Activated naive CD4-positive, alpha-beta T cell treated with Interleukin-2 at 50 U/mL for 16 hours (primary cell): Measurements from ENCODE around the gene SEL1L.
"Not testable (repeated sequence)": the region's sequence is repeated elsewhere in the genome, so short reads cannot be mapped to it uniquely, and the experiment has no call there.

Experiments
- DNase-seq: peaks from one replicate; pipeline ENCODE4 v3.0.0-alpha.2; 2020

The SEL1L gene

DNA sequence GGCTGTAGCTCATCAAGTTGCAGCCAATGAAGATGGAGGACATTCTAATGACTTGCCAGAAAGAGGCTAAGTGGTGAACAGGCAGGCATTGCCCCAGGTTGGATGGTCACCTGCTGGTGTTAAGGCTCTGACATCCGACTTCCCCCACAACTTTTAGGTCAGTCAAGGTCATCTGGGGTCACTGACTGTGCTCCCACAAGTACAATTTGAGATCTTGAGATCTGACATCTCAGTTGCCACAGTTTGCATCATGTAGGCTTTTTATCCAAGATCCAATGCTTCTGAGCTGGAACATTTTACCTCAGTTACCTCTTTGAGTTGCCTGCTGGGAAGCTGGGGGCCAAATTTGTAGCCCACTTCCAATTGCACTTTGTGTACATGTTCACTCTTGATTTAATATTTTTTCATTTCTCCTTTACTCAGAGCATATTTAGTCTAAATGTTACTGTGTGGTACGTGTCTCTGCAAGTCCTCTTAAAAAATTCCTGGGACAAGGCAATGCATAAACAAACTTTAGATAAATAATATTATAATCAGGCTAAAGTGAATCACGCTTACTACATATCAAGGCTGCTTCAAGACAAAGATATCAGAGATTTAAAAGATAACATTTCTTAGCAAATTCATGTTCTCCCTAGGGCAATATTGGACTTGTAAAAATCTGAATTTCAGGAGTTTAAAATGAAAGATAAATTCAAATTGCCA is 61.4 kb downstream of the SEL1L start:
- DNase-seq, result no peak

DNA sequence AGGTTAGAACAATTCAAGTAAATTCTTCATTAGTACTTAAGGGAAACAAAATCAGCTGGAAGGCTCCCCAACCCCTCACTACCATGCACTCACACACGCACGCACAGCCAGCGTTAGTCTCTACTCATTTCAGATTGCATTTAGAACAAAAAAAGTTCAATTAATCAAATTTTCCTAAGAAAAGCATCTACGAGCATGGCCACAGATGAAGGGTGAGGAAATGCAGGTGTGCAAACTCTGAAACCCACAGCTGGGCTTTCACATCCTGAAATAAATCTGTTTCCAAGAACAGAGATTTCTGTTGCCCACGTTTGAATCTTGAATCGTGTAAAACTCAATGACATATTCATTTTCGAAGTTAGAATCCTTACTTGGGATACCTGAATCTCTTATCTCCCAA is 62.6 kb downstream of the SEL1L start:
- DNase-seq, result no peak

DNA sequence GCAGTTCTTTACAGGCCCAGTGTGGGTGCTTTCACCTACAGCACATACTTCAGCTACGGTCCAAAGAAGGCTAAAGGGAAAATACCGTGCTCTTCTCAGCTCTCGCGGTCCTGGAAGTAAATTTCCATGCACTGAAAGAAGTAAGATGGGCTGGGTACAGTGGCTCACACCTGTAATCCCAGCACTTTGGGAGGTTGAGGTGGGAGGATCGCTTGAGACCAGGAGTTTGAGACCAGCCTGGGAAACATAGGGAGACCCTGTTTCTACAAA is 63.2 kb downstream of the SEL1L start:
- DNase-seq, result not testable (repeated sequence)

DNA sequence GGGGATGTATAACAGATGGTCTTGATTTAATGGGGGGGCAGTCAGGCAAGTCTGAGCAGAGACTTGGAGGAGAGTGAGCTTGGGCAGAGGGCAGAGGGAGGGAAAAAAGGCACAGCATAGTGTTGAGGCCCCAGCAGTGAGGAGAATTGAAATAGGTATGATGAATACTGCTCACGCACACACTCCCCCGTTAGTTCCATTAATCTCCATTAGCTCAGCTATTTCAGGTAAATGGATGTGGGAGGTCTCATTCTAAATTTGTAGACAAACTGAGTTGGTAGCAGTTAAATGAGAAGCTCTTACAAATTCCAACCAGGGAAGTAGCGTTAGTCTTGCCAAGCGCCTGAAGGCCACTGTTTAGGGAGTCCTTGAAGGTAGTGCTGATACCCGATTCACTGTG is 66.8 kb downstream of the SEL1L start:
- no peak for DNase-seq

DNA sequence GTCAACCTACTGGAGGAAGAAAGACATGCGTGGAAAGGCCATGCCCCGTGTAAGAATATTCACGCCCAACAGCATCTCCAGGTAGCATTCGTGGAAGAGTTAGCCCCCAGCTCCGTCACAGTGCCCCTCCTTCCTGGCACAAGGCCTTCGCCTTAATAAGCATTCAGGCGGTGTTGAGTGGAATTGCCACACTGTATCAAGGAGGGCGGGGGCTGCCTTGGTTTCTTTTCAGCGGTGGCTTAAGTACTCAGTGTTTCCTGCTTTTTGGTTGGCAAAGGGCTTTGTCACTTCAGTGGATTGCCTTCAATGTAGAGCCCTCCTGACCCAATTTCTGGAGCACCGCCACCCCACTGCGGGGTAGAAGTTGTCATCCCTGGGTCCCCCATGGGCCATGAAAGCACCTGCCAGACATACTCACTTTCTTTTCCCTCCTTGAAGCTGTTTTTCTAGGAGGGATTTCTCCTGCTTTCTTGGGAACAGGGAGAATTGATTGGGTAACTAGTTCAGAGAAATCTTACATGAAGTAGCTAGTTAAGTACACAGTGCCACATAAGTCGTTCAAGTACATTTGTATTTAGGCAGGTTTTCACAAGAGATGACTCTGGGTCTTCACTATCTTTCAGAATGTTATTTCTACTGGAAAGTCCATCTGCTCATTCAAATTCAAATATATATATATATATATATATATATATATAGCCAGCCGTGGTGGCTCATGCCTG is 68.0 kb downstream of the SEL1L start:
- no peak for DNase-seq

DNA sequence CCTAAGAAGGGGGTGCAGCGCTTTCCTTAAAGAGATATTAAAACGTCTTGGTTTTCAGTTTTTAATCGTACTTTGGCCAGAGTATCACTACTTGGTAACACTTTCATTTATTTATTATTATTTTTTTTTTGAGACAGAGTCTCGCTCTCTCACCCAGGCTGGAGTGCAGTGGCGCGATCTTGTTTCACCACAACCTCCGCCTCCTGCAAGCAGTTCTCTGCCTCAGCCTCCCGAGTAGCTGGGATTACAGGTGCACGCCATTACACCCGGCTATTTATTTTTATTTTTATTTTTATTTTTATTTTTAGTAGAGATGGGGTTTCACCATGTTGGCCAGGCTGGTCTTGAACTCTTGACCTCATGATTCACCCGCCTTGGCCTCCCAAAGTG is 68.7 kb downstream of the SEL1L start:
- not testable (repeated sequence) for DNase-seq

DNA sequence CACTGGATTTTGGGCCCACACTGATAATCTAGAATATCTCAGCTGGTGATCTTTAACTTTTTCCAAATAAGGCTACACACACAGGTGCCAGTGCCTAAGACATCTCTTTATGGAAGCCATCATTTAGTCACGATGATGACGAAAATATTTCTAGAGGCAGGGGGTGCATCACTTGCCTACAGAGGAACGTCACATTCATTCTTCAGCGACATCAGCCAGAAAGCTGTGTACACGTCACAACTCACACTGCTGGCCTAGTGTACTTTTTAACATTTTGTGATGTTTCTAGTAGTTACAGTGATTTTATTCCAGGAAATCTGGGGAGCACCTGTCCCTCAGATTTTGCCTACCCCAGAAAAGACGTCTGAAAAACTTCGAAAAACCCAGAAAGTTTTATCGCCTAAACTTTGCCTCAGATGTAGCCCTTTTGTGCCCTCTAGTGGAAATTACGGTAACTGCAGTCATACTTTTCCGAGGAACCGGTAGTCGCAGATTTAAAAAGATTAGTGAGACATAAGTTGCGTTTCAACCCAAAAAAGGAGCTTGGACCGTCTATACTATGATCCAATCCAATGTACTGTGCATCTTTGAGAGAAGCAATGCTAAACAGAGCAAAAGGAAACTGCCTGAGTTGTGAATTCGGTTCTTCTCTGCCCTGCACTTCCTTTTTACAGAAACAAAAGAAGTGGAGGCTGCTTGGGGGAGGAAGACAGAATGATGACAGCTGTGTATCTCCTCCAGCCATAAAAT is 69.2 kb downstream of the SEL1L start:
- peak; percentile 43 for DNase-seq

DNA sequence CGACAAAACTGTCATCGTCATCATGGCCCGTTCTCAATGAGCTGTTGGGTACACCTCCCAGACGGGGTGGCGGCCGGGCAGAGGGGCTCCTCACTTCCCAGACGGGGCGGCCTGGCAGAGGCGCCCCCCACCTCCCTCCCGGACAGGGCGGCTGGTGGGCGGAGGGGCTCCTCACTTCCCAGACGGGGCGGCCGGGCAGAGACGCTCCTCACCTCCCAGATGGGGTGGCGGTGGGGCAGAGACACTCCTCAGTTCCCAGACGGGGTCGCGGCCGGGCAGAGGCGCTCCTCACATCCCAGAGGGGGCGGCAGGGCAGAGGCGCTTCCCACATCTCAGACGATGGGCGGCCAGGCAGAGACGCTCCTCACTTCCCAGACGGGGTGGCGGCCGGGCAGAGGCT is 71.3 kb downstream of the SEL1L start:
- not testable (repeated sequence) for DNase-seq

DNA sequence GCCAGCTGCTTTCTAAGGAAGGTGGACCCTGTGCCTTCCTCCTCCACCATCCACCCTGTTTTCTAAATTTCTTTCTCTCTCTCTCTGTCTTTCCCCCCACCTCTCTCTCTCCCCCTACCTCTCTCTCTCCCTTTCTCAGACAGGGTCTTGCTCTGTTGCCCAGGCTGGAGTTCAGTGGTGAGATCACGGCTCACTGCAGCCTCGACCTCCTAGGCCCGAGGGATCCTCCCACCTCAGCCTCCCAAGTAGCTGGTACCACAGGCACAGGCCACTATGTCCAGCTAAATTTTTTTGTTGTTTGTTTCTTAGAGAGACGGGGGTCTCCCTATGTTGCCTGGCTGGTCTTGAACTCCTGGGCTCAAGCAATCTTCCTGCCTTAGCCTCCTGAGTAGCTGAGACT is 73.7 kb downstream of the SEL1L start:
- no peak for DNase-seq

DNA sequence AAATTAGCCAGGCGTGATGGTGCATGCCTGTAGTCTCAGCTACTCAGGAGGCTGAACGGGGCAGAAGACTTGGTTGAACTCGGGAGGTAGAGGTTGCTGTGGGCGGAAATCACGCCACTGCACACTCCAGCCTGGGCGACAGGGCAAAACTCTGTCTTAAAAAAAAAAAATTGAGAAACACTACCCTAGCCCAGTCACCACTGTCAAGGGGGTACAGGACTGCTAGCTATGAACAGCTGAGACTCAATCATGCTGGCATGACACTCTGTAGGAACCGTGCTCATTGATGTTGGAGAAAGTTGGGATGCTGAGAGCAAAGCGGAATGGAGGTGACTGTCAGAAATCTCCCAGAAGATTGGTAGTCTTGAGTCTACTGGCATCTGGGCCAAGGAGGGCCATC is 75.3 kb downstream of the SEL1L start:
- DNase-seq, result no peak

DNA sequence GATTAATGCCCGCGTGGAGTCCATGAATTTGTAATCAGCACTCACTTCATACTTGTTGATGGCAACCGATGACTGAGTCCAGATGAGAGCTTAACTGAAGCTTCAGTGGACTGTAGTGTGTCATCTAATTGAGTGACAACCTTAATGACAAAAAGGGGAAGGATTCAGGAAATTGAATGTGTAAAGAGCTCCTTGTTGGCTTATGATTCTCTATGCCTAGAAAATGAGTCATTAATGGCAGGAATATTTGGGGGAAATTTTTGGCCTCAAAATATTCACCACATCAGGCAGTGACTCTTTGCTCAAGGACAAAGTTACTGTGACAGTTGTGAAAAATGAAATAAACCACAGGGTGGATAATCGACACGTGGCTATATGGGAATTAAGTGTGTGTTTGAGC is 78.3 kb downstream of the SEL1L start:
- no peak for DNase-seq

DNA sequence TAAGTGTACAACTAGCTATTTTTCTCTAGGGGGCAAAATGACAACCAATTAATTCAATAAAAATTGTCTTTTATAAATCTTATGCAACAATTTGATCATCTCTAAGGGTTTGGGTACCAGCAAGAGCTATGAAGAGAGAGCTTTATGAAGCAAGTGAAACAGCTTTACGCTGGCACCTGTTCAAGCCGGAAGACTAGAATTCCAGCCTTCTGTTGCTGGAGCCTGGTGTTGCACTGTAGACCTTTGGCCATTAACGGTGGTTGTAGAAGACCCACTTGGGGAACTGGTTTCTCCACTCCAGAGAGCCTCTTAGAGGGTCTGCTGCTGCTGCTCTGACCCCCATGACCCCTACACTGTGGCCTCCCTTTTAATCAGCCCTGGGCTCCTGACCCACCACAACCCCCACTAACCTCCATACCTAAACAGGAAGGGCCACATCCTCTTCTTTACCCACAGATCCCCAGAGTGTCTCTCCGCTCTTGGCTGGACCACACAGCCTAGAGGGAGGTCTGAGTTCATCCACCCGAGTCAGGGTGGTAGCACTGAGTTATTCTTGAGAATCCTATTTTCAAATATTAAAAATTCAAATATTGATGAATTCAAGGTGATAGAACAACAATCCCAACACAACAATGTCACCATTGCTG is 79.0 kb downstream of the SEL1L start:
- no peak for DNase-seq

DNA sequence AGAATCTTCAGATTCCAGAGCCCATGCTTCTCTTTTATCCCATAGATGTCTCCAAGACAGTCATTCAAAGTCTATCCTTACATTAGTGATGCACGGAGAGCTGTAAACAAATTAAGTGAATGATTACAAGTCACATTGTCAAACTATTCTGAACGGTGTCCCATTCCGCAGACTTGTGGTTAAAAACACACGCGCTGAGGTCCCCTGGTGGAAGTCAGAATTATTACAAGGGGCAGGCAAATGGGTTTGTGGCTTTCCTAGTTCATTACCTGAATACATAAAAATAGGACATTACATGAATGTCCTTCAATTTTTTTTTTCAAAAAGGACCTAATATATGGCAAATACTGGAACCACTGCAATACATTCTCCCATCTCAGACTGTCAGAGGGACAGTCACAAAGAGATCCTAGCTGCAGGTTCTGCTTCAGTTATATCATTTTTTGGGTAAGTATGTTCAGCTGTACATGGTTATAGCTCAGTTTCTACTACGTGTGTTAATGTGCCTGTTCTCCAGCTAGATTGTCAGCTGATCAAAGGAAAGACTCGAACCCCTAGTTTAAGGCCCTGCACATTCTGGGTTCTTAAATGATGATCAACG is 80.4 kb downstream of the SEL1L start:
- DNase-seq, result peak; percentile 49

DNA sequence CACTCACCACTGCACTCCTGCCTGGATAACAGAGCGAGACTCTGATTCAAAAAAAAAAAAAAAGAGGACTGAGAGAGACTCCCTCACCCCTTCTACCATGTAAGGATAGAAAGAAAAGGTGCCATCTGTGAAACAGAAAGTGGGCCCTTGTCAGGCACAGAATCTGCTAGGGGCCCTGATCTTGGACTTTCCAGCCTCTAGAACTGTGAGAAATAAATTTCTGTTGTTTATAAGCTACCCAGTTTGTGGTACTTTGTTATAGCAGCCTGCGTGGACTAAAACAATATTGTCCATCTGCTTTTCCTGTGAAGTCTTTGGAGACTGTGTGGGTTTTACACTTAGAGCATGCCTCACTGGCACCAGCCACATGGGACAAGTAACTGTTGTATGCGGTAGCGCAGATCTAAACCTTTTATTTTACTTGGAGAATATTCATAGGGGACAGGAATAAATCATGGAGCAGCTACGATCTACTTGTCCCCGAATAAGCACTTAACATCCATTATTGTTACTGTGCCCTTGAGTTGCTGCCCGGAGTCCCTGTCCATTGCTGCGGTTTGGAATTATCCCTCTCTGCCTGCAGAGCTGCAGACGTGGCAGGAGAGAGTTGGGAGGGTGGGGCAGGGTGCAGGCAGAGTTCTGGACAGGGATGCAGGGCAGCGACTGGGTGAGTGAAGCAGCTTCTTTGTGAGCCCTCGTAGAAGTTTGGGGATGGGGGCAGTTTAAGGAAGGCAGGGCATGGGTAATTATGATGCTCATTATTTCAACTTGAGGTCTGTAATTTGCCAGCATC is 81.1 kb downstream of the SEL1L start:
- no peak for DNase-seq

DNA sequence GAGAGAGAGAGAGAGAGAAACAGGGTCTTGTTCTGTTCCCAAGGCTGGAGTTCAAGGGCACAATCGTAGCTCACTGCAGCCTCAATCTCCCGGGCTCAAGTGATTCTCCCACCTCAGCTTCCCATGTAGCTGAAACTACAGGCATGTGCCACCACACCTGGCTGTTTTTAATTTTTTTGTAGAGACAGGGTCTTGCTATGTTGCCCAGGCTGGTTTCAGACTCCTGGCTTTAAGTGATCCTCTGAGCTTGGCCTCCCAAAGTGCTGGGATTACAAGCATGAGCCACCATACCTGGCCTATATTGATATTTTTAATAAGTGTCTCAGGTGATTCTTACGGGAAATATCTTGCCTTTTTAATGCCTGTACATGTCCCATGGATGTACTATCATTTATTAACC is 82.7 kb downstream of the SEL1L start:
- DNase-seq, result no peak

DNA sequence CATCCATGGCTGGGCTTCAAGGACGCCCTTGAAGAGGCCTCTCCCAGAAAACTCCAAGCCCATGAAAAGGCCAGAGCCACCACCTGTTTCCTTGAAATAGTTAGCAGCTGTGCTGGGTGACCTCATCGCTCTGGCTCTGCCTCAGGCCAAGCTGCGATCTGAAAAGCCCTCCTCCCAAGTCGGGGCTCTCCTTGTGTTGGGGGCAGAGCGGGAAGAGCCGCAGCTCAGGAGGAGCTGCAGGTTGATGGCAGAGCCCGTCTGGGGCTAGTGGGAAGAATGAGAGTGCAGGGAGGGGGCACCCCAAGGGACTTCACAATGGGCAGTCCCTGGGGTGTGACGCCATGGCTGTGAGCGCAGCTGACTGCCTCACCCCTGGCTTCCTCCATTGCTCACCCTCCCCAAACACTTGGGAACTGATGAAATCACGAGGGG is 83.5 kb downstream of the SEL1L start:
- no peak for DNase-seq

DNA sequence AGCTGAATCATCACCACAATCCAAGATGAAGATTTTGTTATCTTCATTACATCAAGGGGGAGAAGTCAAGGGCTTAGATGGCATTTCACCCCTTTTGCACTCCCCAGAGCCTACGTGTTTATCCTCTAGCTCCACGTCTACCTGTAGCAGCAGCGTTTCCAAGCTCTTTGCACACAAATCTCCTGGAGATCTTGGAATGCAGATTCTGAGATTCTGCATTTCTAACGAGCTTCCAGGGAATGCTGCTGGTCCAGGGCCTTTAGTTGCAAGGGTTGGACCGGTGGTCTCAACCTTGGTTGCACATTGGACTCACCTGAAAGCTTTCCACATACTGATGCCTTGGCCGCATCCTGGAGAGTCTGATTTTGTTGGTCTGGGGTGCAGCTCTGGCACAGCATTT is 84.1 kb downstream of the SEL1L start:
- DNase-seq, result no peak

DNA sequence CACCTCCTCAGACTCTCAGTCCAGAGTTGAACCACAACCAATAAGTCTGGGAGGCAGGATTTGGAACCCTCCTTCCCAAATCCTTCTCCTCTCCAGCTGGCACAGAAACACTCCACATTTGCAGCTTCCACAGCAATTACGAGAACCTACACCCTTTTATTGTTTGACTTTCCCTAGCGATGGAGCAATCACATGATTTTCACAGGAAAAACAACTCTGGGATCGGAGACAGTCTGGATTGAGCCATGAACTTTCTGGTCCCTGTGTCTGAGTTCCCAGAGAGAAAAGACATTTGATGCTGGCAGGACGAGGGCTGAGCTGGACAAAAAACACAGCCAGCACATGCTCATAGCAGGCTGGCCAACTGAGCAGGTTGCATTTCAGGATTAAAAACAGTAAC is 84.5 kb downstream of the SEL1L start:
- DNase-seq, result no peak

DNA sequence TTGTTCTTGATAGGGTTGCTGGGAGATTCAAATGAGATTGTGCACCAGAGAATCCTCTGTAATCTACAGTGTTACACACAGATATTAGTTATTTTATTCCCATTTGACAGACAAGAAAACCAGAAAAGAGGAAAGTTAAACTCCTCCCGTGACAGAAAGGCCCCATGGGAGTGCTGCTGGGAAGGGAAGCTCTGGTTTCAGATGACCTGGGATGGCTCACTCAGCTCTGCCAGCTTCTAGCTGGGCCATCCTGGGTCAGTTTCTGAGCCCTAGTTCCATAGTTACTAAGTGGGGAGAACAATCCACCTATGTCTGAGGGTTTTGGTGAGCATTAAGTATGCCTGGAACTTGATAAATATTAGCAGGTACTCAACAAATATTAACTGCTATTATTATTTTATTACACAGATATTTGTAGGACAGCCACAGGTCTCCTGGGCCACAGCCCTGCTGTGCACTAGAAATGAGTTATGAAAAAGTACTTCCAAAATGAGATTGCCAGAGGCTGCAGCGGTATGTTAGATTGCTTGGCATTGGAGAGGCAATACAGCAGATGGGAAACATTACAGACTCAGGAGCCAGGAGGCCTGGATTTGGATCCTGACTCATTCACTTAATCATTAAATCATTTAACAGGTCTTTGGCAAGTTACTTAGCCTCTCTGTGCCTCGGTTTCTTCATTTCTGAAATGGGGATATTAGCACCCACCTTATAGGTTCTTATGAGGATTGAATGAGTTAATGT is 86.5 kb downstream of the SEL1L start:
- DNase-seq, result no peak

DNA sequence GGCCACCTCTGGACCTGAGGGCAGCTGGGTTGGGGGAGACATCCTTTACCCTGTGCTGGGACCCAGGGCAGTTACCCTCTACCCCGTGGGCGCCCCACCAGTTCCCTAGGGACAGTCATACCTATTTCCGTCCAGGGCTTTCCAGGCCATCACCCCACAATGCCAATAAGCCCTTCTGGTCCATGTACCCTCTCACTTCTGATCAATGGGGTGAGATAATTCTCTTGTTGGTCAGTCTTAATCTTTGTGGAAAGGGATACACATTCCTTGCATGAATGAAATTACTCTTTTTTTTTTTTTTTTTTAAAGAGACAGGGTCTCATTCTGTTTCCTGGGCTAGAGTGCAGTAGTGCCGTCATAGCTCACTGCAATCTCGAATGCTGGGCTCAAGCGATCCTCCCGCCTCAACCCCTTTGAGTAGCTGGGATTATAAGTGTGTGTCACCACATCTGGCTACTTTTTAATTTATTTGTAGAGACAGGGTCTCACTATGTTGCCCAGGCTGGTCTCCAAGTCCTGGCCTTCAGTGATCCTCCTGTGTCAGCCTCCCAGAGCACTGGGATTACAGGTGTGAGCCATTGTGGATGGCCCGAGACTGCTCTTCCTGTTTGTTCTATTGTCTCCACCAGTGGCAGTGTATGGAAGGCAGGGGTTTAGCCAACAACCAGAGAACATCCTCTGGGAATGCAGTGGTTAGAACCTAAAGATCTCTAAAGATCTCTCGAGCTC is 87.2 kb downstream of the SEL1L start:
- no peak for DNase-seq

DNA sequence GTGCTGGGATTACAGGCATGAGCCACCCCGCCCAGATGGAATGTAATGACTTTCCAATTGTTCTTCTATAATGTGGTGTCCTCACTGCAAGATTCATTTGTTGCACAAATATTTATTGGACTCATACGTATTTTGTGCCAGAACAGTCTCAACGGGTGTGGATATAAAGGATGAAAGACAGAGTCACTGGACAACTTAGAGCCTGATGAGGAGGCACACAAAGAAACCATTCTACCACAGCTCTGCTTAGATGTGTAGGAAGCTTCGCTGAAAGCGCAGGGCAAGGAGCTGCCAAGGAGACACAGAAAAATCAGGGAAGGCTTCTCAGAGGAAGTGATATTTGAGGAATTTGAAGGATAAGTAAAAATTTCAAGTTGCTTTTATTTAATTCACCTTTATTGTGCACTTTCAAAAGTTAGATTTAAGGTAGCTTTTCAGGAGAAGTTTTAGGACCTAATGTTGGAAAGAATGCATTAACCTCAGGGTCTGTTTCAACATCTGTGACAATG is 92.0 kb downstream of the SEL1L start:
- DNase-seq, result no peak
